Heart left ventricle (tissue), 16 donors: ENCODE results near the gene BMPER. TPM values are rescaled to one million over a fixed set of nuclear protein-coding genes. Genes with fewer than 3 reads are reported as not detected.

Source experiments
- ATAC-seq, 4 donors: fragments of 200-7000 bp; cut with Tn5 transposase; one replicate each; pipeline ENCODE4 v1.9.1; 2020 to 2022; ENCODE audit warnings: moderate library complexity in 4 of 4, mild to moderate bottlenecking in 3 of 4, moderate number of reproducible peaks in 1 of 4
- DNase-seq, 5 donors: peaks; one replicate each; pipeline ENCODE4 v3.0.0-alpha.2; 2020
- H3K27ac ChIP-seq, 12 donors: fragments of 200-600 bp; sonication (generic) in 4 of 12; one replicate each; pipeline versions ENCODE4 v1.5.0 to v1.8.0; 2016 to 2022; ENCODE audit warnings: mild to moderate bottlenecking in 2 of 12
- H3K27me3 ChIP-seq, 9 donors: fragments of 200-600 bp; sonication (generic) in 2 of 9; one replicate each; pipeline versions ENCODE4 v1.5.1 to v1.8.0; 2016 to 2022; ENCODE audit warnings: mild to moderate bottlenecking in 3 of 9
- H3K36me3 ChIP-seq, 9 donors: fragments of 200-600 bp; sonication (generic) in 2 of 9; one replicate each; pipeline versions ENCODE4 v1.5.0 to v1.8.0; 2018 to 2022; ENCODE audit warnings: mild to moderate bottlenecking in 2 of 9
- H3K4me1 ChIP-seq, 12 donors: fragments of 200-600 bp; sonication (generic) in 4 of 12; one replicate each; pipeline versions ENCODE4 v1.5.0 to v1.8.0; 2016 to 2022; ENCODE audit warnings: mild to moderate bottlenecking in 3 of 12
- H3K4me3 ChIP-seq, 12 donors: fragments of 200-600 bp; sonication (generic) in 4 of 12; one replicate each; pipeline versions ENCODE4 v1.5.0 to v1.8.0; 2017 to 2022; ENCODE audit warnings: mild to moderate bottlenecking in 9 of 12, moderate library complexity in 4 of 12
- H3K9me3 ChIP-seq, 12 donors: fragments of 200-600 bp; sonication (generic) in 4 of 12; one replicate each; pipeline versions ENCODE4 v1.5.0 to v1.8.0; 2016 to 2022; ENCODE audit warnings: mild to moderate bottlenecking in 1 of 12
- CTCF ChIP-seq, 12 donors: fragments of 200-600 bp; sonication (generic) in 4 of 12; IDR thresholded peaks; one replicate each; pipeline versions ENCODE4 v1.5.0 to v1.8.0; 2018 to 2022; ENCODE audit warnings: antibody characterized with exemption in 12 of 12, mild to moderate bottlenecking in 5 of 12
- POLR2A ChIP-seq, 2 donors: fragments of 450-650 bp; IDR thresholded peaks; one replicate each; pipeline ENCODE4 v1.6.1; 2017; ENCODE audit warnings: antibody characterized with exemption in 2 of 2, mild to moderate bottlenecking in 2 of 2, moderate library complexity in 2 of 2
- WGBS, 4 donors: extraction: QIAGEN DNeasy Blood & Tissue Kit in 2 of 4; methylation state at CpG; one replicate each; pipeline versions ENCODE4 v1.1.5 to v1.1.7; 2013 to 2018; 5-methylcytosine and 5-hydroxymethylcytosine counted together
- intact Hi-C, 10 donors: fragments of 100-400 bp; cut with DNase I; formaldehyde crosslinking; loops; one replicate each; pipeline versions ENCODE4 v1.11.1 to v1.14.2; 2022
- polyA plus RNA-seq, 2 donors: library from polyadenylated mRNA; stranded (reverse); fragments of 200-250 nt; gene quantifications; one replicate each; pipeline ENCODE4 v1.2.3, GENCODE V29; 2013
- total RNA-seq, 9 donors: library from RNA; depleted of rRNA in 2 of 9; stranded (reverse); fragments of >200 nt in 2 of 9; fragmentation: NEBNext Ultra II Directional in 3 of 9; extraction: Animal tissue kit (Norgen Biotek cat#: 25700) in 3 of 9; gene quantifications; one replicate each; pipeline versions ENCODE4 v1.1.0 to v1.2.4, GENCODE V29; 2016 to 2023
- donor health status: ischemic (EF 13 %, LVEDD 7.1; RV severe dilation, severe dysfunction).
- donor health status: healthy with polysubstance abuse.
- donor health status: DM: no; HTN: yes; CAD: no.
- donor health status: DM: no; HTN: no; CAD: no.
- donor health status: ischemic (EF 25% LVEDD 6.9; RV normal size, moderate dysfunction).
- donor health status: ischemic (EF 25% LVEDD 5.7; RV mildly dilated, moderate dysfunction).
- donor health status: healthy.
- donor health status: DM: yes; HTN: yes; CAD: no.
- donor health status: ischemic (EF 35%, LVEDD 5.7; RV mildly dilated, moderate dysfunction).
- donor health status: nonischemic (EF 11% LVEDD 7.7; RV severe dilation, severe dysfunction).
- donor health status: DM: yes; HTN: yes; CAD: no.
- donor health status: PGD.
- donor health status: ischemic (EF 29% LVEDD 5.4; RV normal size, mild dysfunction).
- donor health status: nonischemic (EF 23%, LVEDD 6.1; RV moderate dilation, normal function).

Gene BMPER
- total and polyA plus RNA-seq, 11 donors = 0.05 to 4.2 (median 0.85) TPM

- H3K27ac ChIP-seq = no peak overlapping the region
- no peak overlapping the region for H3K4me3 ChIP-seq
- peak in 2 of 4 donors; percentile 41 to 75 for ATAC-seq
- H3K9me3 ChIP-seq = no peaks in the 10 kb centered on the region
- WGBS, 4 donors = 87 to 98% (median 91%) methylated on average over 2 of the region's 2 CpGs
- DNase-seq = no peak
- intact Hi-C loops = no loop called here
- H3K4me1 ChIP-seq = peaks cover 0 to 18% (median 1%) of the 10 kb centered on the region in 12 donors
- H3K27me3 ChIP-seq = peaks cover 0 to 16% (median 0%) of the 10 kb centered on the region in 9 donors
- no peaks in the 10 kb centered on the region for H3K36me3 ChIP-seq
- TF ChIP-seq POLR2A (IDR thresholded peaks at IDR 0.05) = no peak
- no peak for TF ChIP-seq CTCF (IDR thresholded peaks at IDR 0.05)
Observed at GRCh38 chr7:33922820-33923219, 17.5 kb downstream of the BMPER start.

- intact Hi-C loops = no loop called here
- H3K27ac ChIP-seq = no peak overlapping the region
- TF ChIP-seq CTCF (IDR thresholded peaks at IDR 0.05) (no peak), POLR2A (IDR thresholded peaks at IDR 0.05) (no peak)
- H3K27me3 ChIP-seq = peaks cover 0 to 16% (median 0%) of the 10 kb centered on the region in 9 donors
- H3K4me1 ChIP-seq = peaks cover 0 to 13% (median 0%) of the 10 kb centered on the region in 12 donors
- no peaks in the 10 kb centered on the region for H3K36me3 ChIP-seq
- H3K4me3 ChIP-seq = no peak overlapping the region
- WGBS, 4 donors = 88 to 95% (median 94%) methylated on average over 5 of the region's 5 CpGs
- ATAC-seq = no peak
- no peak for DNase-seq
- H3K9me3 ChIP-seq = no peaks in the 10 kb centered on the region
Observed at GRCh38 chr7:33923440-33924229, 18.3 kb downstream of the BMPER start.

- WGBS, 4 donors = 83 to 90% (median 86%) methylated on average over 3 of the region's 3 CpGs
Observed at GRCh38 chr7:33926535-33926934, 21.2 kb downstream of the BMPER start.

More at GRCh38 chr7:33926535-33926934, 21.2 kb downstream of the BMPER start:
- no peak for TF ChIP-seq POLR2A (IDR thresholded peaks at IDR 0.05)
- no peak for TF ChIP-seq CTCF (IDR thresholded peaks at IDR 0.05)
- ATAC-seq = no peak
- Histone ChIP-seq H3K9me3 (no peaks in the 10 kb centered on the region), H3K27ac (no peak overlapping the region), H3K4me3 (no peak overlapping the region), H3K27me3 (peaks cover 0 to 16% (median 0%) of the 10 kb centered on the region in 9 donors), H3K36me3 (no peaks in the 10 kb centered on the region), H3K4me1 (peaks cover 0 to 7% (median 0%) of the 10 kb centered on the region in 12 donors)
- intact Hi-C loops = no loop called here
- DNase-seq = no peak
